Cardiac fibroblast (primary cell): ENCODE data around the gene GULP1.

Source experiments
- DNase-seq, 2 donors: peaks; one replicate each; pipeline versions ENCODE4 v3.0.0 to v3.0.0-alpha.2; 2010; ENCODE audit warnings: low read depth in 2 of 2
- H3K4me3 ChIP-seq, 2 donors: replicated peaks in 1 of 2; 1 replicate in 1 of 2; 2 replicates in 1 of 2; pipeline ENCODE4 v1.5.1; 2011; ENCODE audit warnings: low read depth in 2 of 2, low read length in 2 of 2, mild to moderate bottlenecking in 2 of 2, moderate library complexity in 1 of 2
- CTCF ChIP-seq: IDR thresholded peaks from one replicate; pipeline ENCODE4 v1.5.1; 2011; ENCODE audit warnings: low read depth, mild to moderate bottlenecking, low read length, inconsistent platforms

GULP1 gene

GRCh38 chr2:188628989-188629752 lies 337.5 kb downstream of the GULP1 start:
- no peak for TF ChIP-seq CTCF
- H3K4me3 ChIP-seq = no peak overlapping the region
- DNase-seq = peak; percentile 60 to 62

- DNase-seq = peak; percentile 21 to 96
- no peak overlapping the region for H3K4me3 ChIP-seq
- TF ChIP-seq CTCF = no peak
Observed at GRCh38 chr2:188629753-188630527, 338.3 kb downstream of the GULP1 start.

DNA sequence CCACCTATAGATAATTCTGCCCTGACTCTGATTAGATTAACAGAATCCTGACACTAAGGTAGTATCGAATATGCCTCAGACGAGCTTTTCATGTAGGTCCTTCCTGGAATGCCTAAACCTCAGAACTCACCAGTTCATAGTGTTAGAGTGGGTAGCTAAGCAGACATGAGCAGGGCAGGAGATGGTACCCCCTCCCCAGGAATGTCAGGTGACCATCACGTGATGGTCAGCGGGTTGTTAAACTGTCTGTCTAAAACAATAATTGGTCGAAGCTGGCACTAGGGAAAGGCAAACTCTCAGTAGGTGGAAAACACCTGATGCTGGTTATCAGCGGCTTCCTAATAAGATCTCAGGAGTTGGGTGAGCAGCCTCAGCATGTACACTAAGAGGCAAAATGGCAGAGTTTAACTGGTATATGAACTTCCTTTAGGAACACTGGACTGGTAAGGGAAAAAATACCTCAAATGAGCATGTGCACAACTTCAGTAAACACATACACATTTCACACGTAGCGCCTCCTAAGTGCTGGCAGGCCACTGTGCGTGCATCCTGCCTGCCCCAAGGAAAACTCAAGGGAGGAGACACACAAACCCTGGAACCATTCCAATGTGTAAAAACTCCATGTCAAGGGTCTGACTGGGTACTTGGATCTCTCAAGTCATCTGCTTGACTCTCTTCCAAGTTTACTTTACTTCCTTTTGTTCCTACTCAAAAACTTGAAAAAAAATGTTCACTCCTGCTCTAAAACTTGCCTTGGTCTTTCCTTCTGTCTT lies 339.5 kb downstream of the GULP1 start:
- DNase-seq = peak in 1 of 2 donors; percentile 37
- no peak for TF ChIP-seq CTCF
- no peak overlapping the region for H3K4me3 ChIP-seq

DNA sequence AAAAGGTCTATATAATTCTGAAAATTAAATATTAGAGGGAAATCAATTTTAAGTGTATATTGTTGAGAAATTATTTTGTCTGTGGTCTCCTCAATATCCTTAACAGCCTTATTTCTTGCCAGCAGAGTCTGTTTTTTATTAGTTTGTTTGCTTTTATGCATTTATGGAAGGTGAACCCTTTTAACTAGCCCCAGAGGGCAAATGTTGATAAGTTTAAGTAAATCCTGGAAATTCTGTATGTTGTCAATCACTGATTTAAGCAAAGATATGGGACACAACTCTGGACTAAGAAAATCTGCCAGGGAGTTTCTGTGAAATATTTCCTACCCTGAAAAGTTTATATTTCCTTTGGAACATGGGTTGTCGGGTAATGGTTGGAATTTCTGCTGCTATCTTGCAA lies 343.0 kb downstream of the GULP1 start:
- TF ChIP-seq CTCF = no peak
- no peak for DNase-seq
- H3K4me3 ChIP-seq = no peak overlapping the region
